GM18873 (cell line): ENCODE measurements around the gene PDE1C.

Source experiments
- ATAC-seq: cut with Tn5 transposase; IDR thresholded peaks from one replicate; pipeline ENCODE4 v1.9.1; 2021; ENCODE audit warnings: mild to moderate bottlenecking, moderate library complexity, moderate number of reproducible peaks; ENCODE audit not compliant: unreplicated experiment, low FRiP score

The PDE1C gene

DNA sequence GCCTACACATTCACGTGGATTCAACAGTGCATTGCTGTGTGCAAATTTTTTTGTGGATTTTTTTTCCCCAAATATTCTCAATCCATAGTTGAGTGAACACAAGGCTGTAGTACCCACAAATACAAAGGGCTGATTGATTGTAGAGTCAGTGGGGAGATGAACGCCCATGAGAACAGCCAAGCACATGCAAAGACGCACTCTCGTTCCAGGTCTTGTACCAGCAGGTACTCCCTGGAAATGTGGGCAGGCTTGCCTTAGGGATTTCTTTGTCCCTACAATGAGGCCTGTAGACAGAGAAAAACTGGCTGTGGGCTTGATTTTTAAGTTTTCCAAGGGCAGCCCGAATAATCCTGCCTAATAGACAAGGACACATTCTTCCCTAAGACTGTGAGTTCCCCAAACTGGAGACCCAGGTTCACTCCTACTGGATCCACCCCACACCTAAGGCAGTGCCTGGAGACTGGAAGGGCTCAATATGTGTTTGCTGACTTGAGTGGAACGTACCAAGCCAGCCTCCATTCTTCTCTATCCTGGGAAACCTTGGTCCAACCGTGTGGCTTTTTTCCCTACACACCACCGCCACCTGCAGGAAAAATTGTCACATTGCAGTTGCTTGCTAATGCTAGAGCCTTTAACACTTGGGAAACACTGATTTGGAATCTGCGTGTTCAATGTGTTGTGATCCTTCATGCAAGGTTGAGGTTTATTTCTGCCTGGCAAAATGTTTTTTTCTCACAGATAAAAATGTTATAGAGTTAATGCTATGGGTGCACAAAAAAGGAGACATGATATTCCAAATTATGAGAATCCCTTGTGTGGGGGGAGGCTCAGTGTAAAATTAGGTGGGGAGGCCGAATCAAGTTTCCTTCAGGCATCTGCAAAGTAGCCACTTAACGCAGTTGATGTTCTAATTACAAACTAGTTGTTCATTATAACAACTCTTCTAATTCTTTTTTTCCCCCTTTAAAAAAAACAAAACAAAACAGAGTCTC is 333.9 kb downstream of the PDE1C start:
- no peak for ATAC-seq

DNA sequence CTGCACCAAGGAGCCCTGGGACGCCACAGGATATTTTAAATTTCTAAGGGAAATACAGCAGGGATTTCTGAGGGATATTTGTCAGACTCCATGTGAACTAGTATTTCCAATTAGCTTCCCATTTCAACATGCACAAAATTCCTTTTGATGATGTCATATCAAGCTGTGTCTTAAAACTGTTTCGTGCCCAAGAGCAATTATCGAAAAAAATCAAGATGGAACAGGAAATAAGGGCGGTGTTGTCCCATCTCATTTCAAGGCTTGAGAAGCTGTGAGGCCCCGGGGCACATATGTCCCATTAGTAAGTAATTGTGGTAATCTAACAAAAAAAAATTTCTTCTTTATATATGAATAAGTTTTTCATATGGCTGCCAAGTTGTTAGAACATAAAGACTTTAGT is 335.8 kb downstream of the PDE1C start:
- no peak for ATAC-seq

DNA sequence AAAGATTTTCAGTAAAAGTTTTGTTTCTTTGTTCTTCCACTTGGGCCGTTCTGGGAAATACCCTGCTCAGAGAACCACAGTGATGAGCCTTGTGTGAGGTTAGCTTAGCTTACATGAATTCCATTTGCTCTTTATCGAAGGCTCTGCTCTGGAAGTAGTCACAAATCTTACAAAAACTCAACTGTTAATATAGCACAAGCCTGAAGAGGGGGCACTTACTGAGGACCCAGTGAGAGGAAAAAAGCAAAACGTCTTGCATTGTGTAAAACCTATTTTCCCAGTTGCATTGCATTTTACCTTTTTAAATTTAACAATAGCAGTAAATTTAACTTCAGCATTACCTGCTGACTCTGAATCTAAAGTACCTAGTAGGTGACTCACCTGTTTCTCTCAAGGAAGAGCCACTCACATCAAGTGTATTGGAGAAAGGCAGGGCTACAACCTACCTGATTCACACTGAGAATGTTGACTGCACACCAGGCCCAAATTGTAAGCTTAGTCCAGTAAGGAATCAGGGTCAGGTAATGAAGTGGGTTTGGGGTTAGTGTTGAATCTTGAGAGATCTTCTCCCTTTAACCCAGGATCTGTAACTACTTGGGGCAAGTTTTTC is 340.9 kb downstream of the PDE1C start:
- ATAC-seq = no peak

DNA sequence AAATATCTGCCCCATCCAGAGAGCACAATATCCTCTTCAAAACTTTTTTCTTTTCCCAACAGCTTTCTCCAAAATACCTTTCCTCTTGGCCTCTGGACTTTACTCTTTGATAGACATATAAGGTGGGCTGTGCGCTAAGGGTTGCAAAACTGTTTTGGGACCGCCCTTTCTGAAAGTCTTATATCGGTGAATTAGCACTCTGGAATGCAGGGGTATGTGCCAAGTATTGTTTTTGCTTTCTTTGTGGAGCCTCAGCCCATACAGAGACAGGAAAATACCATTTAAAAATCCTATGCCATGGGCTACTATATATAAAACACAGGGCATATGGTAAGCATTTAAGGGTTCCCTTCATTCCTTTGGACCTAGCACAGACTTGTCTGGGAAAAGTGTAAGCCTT is 345.5 kb downstream of the PDE1C start:
- ATAC-seq = no peak

DNA sequence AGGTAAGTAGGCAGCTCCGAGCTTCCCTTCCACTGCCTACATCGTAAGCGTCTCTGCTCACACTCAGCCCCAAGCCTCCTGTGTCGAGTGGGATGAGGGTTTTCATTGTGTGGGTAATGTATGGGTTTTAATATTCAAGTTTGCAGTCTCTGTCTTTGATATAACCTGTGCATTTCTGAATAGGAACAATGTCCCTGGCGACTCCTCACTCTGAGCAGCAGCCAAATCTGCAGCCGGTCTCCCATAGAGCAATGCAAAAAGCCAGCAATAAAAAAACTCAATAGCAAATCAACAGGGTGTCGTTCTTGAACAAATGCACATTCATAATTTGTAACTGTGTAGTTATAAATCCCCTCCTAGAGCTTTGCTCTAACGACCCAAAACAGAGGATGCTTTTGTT is 349.8 kb downstream of the PDE1C start:
- no peak for ATAC-seq

DNA sequence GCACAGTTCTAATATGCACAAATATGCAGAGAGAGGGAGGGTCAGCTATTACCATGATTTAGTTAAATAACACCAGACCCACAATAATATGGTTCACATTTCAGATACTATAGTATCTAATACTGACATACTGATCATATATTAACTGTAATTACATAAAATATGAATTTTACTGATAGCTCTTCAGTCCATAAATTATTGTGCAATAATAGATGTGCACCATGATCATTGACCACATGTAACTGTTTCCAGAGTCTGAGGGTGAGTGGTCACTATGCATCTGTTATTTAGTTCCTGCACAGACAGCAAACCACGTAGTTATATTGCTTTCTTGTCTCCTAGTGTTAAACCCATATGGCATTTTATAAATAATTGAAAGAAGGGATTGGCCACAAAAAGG is 353.9 kb downstream of the PDE1C start:
- no peak for ATAC-seq

DNA sequence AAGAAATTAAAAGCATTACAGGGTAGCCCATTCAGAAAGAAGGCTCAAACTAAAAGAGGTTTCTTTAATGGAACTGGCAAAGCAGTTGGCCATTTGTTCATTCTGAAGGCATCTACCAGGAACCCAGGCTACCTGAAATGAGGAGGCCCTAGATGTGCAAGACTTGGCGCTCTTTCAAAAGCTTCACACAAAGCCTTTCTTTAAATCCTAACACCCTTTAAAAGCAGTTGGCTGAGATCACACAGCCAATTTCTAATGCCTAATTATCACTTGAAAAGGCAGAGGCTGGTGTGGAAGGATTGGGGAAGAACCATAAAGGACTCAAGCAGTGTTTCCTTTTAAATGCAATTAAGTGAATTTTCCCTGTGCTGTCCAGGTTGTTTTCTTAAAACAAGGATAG is 360.0 kb downstream of the PDE1C start:
- ATAC-seq = no peak

DNA sequence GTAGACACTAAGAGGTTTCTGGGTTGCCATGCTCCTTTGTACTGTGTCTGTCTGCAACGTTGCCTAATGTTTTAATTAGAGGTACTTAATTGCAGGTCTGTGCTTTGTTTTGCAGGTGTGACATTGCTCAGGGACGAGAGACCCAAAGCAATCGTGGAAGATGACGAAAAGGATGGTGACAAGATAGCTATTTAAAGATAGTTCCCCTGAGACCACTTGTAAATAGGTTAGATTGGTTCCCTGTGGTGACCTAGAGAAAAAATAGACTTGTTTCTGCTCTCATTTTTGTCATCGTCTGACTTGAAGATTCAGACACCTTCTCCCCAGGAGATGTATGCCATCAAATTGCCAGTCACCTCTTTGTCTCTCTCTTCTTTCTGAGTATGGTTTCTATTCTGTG is 363.1 kb downstream of the PDE1C start:
- ATAC-seq = no peak

DNA sequence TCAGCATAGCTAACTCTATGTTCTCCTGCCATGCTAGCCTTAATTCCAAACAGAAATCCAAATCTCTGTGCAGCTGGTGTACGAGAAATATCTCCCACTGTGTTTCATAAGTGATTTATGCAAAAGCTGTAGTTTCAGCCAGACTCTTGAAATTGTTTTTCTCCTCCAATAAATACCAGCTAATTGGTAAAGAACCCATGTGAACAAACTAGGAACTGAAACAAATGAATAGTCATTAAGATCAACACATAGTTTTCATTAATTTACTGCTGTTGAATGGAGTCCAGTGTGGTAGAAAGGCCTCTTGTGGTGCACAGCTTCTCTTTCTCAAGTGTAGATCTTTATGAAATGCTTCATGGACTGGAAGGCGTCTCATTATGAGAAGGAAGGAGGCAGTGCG is 364.8 kb downstream of the PDE1C start:
- peak; percentile 57 for ATAC-seq

DNA sequence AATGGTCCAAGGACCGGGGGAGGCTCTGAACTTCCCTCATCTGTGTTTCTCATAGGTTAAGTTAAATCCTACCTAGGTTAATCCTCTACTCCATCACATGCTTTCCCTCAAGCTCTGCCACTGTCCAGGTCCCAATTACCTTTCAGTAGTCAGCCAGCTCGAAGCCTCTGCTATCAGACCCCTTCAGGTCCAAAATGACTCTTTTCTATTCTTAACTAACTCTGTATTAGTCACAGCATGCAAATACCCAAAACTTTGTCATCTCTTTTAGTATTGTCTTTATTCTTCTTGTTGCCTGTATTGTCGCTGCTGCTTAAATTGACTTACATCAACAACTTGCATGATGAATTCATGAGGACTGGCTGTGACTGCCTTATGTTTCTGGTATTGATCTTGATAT is 367.9 kb downstream of the PDE1C start:
- ATAC-seq = peak; percentile 46
